ENCODE results near the gene ETAA1. TPM values are rescaled to one million over a fixed set of nuclear protein-coding genes. Genes with fewer than 3 reads are reported as not detected.

The ETAA1 gene
- total RNA-seq, 1 experiment from 2014 or later, result 18.8 TPM

GRCh38 chr2:67412424-67412823 lies 15.3 kb downstream of the ETAA1 start:
- no peak overlapping the region for H2BK20ac ChIP-seq (ENCODE audit: low read depth, low read length, poor library complexity, severe bottlenecking)
- WGBS (ENCODE audit: extremely low coverage, insufficient read length, low lambda C conversion rate), result no CpG with 5 or more reads among the region's 3 CpGs
- H3K27ac Mint-ChIP-seq, result no peak overlapping the region; a peak in 1 of 7 replicates

More at GRCh38 chr2:67412424-67412823, 15.3 kb downstream of the ETAA1 start:
- no peak overlapping the region for H2AFZ ChIP-seq (ENCODE audit: low read length)
- H3K36me3 Mint-ChIP-seq (ENCODE audit: insufficient read depth in 1 of 3, low read depth in 3 of 3), result peaks cover 0 to 15% (median 8%) of the 10 kb centered on the region in 3 experiments; a peak in 5 of 7 replicates
- H2BK12ac ChIP-seq (ENCODE audit: insufficient read length, low read depth, low read length), result no peak overlapping the region
- H3K27me3 ChIP-seq (ENCODE audit: insufficient read depth, low read length), result no peaks in the 10 kb centered on the region
- no peak overlapping the region for H2BK5ac ChIP-seq (ENCODE audit: insufficient read length, low read length)
- no peaks in the 10 kb centered on the region for H3K79me2 ChIP-seq (ENCODE audit: insufficient read depth, low read length)
- H3K4ac ChIP-seq (ENCODE audit: low read depth, low read length), result no peak overlapping the region
- DNase-seq, result no peak
- H3K56ac ChIP-seq (ENCODE audit: insufficient read length, low read depth, low read length), result no peak overlapping the region
- H2BK15ac ChIP-seq (ENCODE audit: low read depth, low read length), result no peak overlapping the region
- H2AK5ac ChIP-seq (ENCODE audit: insufficient read length, low read length), result no peak overlapping the region
- no peak overlapping the region for H3K18ac ChIP-seq (ENCODE audit: insufficient read length, low read depth, low read length)
- H3K4me2 ChIP-seq (ENCODE audit: insufficient read depth, insufficient read length, low read length), result no peak overlapping the region
- H3K14ac ChIP-seq (ENCODE audit: insufficient read depth, low read length), result no peak overlapping the region
- H3K4me3 Mint-ChIP-seq, result no peak overlapping the region
- H3K4me1 ChIP-seq (ENCODE audit: insufficient read depth, low read length), result no peaks in the 10 kb centered on the region
- H4K91ac ChIP-seq (ENCODE audit: insufficient read length, low read depth, low read length), result no peak overlapping the region
- no peak overlapping the region for H4K8ac ChIP-seq (replicated peaks; ENCODE audit: insufficient read length, low read depth, low read length)
- no peaks in the 10 kb centered on the region for H4K20me1 ChIP-seq (ENCODE audit: control insufficient read depth, insufficient read depth, insufficient read length)
- no peaks in the 10 kb centered on the region for H3K9me3 Mint-ChIP-seq
- H3K9me3 ChIP-seq (ENCODE audit: control insufficient read depth, low read depth, low read length), result no peaks in the 10 kb centered on the region
- no peaks in the 10 kb centered on the region for H3K27me3 Mint-ChIP-seq (ENCODE audit: low read depth)
- no peak overlapping the region for H3K9ac ChIP-seq (ENCODE audit: extremely low read depth, insufficient read length, low read length)
- no peak overlapping the region for H3K23ac ChIP-seq (ENCODE audit: insufficient read length, low read depth, low read length)
- no peak for TF ChIP-seq CTCF (conservative IDR thresholded peaks at IDR 0.05)
- no peaks in the 10 kb centered on the region for H3K79me1 ChIP-seq (ENCODE audit: insufficient read depth, low read depth, low read length, poor library complexity, severe bottlenecking)
- no peak overlapping the region for H3T11ph ChIP-seq (ENCODE audit: low read length)
- no peaks in the 10 kb centered on the region for H3K4me1 Mint-ChIP-seq
- no peak overlapping the region for H2BK120ac ChIP-seq (ENCODE audit: low read depth, low read length, poor library complexity, severe bottlenecking)
- no peak overlapping the region for H3K27ac ChIP-seq (ENCODE audit: insufficient read length, low read depth, low read length)
- H3K23me2 ChIP-seq (ENCODE audit: insufficient read length, low read depth, low read length, poor library complexity, severe bottlenecking), result no peaks in the 10 kb centered on the region
- H4K5ac ChIP-seq (ENCODE audit: insufficient read length, low read depth, low read length), result no peak overlapping the region
